ENCODE measurements around the gene ACER3.

DNA sequence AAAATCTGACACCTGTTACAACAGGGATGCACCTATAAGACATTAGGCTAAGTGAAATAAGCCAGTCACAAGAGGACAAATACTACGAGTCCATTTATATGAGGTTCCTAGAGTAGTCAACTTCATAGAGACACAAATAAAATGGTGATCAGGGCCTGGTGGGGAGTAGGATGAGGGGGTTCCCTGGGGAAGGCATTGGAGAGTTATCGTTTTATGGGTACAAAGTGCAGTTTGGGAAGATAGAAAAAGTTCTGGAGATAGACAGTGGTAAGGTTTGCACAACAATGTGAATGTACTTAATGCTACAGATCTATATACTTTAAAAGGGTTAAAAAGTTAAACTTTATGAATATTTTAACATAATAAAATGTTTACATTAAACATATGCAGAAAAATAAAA lies 142.1 kb downstream of the ACER3 start:
- TF ChIP-seq, protein P1, sequence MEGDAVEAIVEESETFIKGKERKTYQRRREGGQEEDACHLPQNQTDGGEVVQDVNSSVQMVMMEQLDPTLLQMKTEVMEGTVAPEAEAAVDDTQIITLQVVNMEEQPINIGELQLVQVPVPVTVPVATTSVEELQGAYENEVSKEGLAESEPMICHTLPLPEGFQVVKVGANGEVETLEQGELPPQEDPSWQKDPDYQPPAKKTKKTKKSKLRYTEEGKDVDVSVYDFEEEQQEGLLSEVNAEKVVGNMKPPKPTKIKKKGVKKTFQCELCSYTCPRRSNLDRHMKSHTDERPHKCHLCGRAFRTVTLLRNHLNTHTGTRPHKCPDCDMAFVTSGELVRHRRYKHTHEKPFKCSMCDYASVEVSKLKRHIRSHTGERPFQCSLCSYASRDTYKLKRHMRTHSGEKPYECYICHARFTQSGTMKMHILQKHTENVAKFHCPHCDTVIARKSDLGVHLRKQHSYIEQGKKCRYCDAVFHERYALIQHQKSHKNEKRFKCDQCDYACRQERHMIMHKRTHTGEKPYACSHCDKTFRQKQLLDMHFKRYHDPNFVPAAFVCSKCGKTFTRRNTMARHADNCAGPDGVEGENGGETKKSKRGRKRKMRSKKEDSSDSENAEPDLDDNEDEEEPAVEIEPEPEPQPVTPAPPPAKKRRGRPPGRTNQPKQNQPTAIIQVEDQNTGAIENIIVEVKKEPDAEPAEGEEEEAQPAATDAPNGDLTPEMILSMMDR (IDR thresholded peaks at IDR 0.05) = no peak
- TF ChIP-seq POLR2A (IDR thresholded peaks at IDR 0.05) = no peak

Data from heart left ventricle (tissue), 13 donors.